Neural progenitor cell (in vitro differentiated cells): Measurements from ENCODE around the gene PHF14. TPM values are rescaled to one million over a fixed set of nuclear protein-coding genes. Genes with fewer than 3 reads are reported as not detected.

Source experiments
- DNase-seq: peaks from one replicate; pipeline ENCODE4 v3.0.0-alpha.2; 2016; ENCODE audit warnings: low spot score
- H2AFZ ChIP-seq: fragments of 200-600 bp; sonication (generic); replicated peaks from 2 replicates; pipeline ENCODE4 v1.6.1; 2016; ENCODE audit warnings: antibody characterized with exemption
- H3F3A ChIP-seq: fragments of 200-600 bp; sonication (generic); 2 replicates; pipeline ENCODE4 v1.6.1; 2016; ENCODE audit warnings: antibody characterized with exemption, low read depth
- H3K27ac ChIP-seq: fragments of 200-600 bp; sonication (generic); 2 replicates; pipeline ENCODE4 v1.5.1; 2016; ENCODE audit warnings: mild to moderate bottlenecking
- H3K27me3 ChIP-seq: fragments of 200-600 bp; sonication (generic); 2 replicates; pipeline ENCODE4 v1.6.1; 2016; ENCODE audit warnings: mild to moderate bottlenecking, moderate library complexity
- H3K36me3 ChIP-seq: fragments of 200-600 bp; sonication (generic); 2 replicates; pipeline ENCODE4 v1.5.1; 2016
- H3K4me1 ChIP-seq: fragments of 200-600 bp; sonication (generic); 2 replicates; pipeline ENCODE4 v1.6.1; 2016; ENCODE audit warnings: mixed run types
- H3K4me2 ChIP-seq: fragments of 200-600 bp; sonication (generic); 2 replicates; pipeline ENCODE4 v1.6.1; 2016
- H3K4me3 ChIP-seq: fragments of 200-600 bp; sonication (generic); 2 replicates; pipeline ENCODE4 v1.5.1; 2016
- H3K79me2 ChIP-seq: fragments of 200-600 bp; sonication (generic); 2 replicates; pipeline ENCODE4 v1.6.1; 2016; ENCODE audit warnings: low read depth
- H3K9ac ChIP-seq: fragments of 200-600 bp; sonication (generic); 2 replicates; pipeline ENCODE4 v1.6.1; 2016
- H3K9me3 ChIP-seq: fragments of 200-600 bp; sonication (generic); 2 replicates; pipeline ENCODE4 v1.5.1; 2016; ENCODE audit warnings: low read depth
- H4K20me1 ChIP-seq: fragments of 200-600 bp; sonication (generic); 2 replicates; pipeline ENCODE4 v1.6.1; 2016; ENCODE audit warnings: low read depth
- H3K27ac Mint-ChIP-seq: 3 replicates; pipeline ENCODE4 v1.8.0; 2021; ENCODE audit warnings: mixed read lengths
- H3K27me3 Mint-ChIP-seq: 2 replicates; pipeline ENCODE4 v1.8.0; 2022; ENCODE audit warnings: low read depth, mild to moderate bottlenecking, inconsistent platforms, moderate library complexity, mixed read lengths; ENCODE audit not compliant: insufficient read depth
- H3K36me3 Mint-ChIP-seq: 3 replicates; pipeline ENCODE4 v1.8.0; 2021; ENCODE audit warnings: mixed read lengths
- H3K4me1 Mint-ChIP-seq: 3 replicates; pipeline ENCODE4 v1.8.0; 2021; ENCODE audit warnings: mixed read lengths
- H3K4me3 Mint-ChIP-seq: 3 replicates; pipeline ENCODE4 v1.8.0; 2021; ENCODE audit warnings: mild to moderate bottlenecking, moderate library complexity, mixed read lengths
- H3K9me3 Mint-ChIP-seq: 3 replicates; pipeline ENCODE4 v1.8.0; 2020; ENCODE audit warnings: mixed read lengths
- CTCF ChIP-seq: fragments of 200-600 bp; sonication (generic); IDR thresholded peaks from 2 replicates; pipeline ENCODE4 v1.5.1; 2017; ENCODE audit warnings: antibody characterized with exemption, mild to moderate bottlenecking
- EZH2 ChIP-seq: fragments of 200-600 bp; sonication (generic); IDR thresholded peaks from 2 replicates; pipeline ENCODE4 v1.6.1; 2017; ENCODE audit warnings: antibody characterized with exemption, mild to moderate bottlenecking, moderate library complexity
- EZH2phosphoT487 ChIP-seq: fragments of 200-600 bp; sonication (generic); IDR thresholded peaks from 2 replicates; pipeline ENCODE4 v1.6.1; 2017; ENCODE audit warnings: antibody characterized with exemption
- total RNA-seq: library from RNA; depleted of rRNA; stranded (reverse); fragments of >200 nt; gene quantifications from 2 replicates; pipeline ENCODE4 v1.2.3, GENCODE V29; 2015; ENCODE audit warnings: low replicate concordance

Gene PHF14
- total RNA-seq, 1 donor from 2014 or later = 80.4 TPM

DNA sequence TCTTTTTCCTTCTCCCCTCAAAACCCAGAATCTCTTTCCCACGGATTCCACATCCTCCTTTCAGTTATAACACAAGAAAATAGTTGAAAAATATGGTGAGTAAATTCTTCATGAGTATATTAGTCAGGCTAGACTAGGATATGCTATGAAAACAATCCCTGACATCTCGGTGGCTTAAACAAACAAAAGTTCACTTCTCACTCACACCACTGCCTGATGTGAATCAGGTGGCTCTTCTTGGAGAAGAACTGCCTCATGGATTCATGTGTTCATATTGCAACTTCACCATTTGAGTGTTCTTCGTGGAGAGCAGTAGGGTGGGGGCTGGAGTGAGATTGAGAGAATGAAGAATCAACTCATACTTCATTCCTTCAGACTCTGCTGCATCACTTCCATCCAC, 204.1 kb downstream of the PHF14 start:
- H3K27ac Mint-ChIP-seq = no peak overlapping the region
- H4K20me1 ChIP-seq = no peaks in the 10 kb centered on the region
- no peak for TF ChIP-seq EZH2
- TF ChIP-seq CTCF = no peak
- no peak for TF ChIP-seq EZH2phosphoT487
- H3K4me3 Mint-ChIP-seq = no peak overlapping the region
- no peaks in the 10 kb centered on the region for H3K36me3 ChIP-seq
- H3K27ac ChIP-seq = no peak overlapping the region
- no peaks in the 10 kb centered on the region for H3K4me1 Mint-ChIP-seq
- H3K9me3 ChIP-seq = no peaks in the 10 kb centered on the region
- peaks cover 2% of the 10 kb centered on the region for H3K27me3 Mint-ChIP-seq
- no peaks in the 10 kb centered on the region for H3K79me2 ChIP-seq
- no peaks in the 10 kb centered on the region for H3K27me3 ChIP-seq
- no peaks in the 10 kb centered on the region for H3K9me3 Mint-ChIP-seq
- H3K9ac ChIP-seq = no peak overlapping the region
- H3K4me1 ChIP-seq = no peaks in the 10 kb centered on the region
- H3K36me3 Mint-ChIP-seq = no peaks in the 10 kb centered on the region
- H3K4me2 ChIP-seq = no peak overlapping the region
- no peak overlapping the region for H3K4me3 ChIP-seq
- H2AFZ ChIP-seq = no peak overlapping the region
- no peak for DNase-seq
- H3F3A ChIP-seq = peaks cover 18% of the 10 kb centered on the region

- H3K79me2 ChIP-seq = no peaks in the 10 kb centered on the region
- no peak overlapping the region for H3K4me3 Mint-ChIP-seq
- peaks cover 2% of the 10 kb centered on the region for H3K27me3 Mint-ChIP-seq
- H2AFZ ChIP-seq = no peak overlapping the region
- peaks cover 23% of the 10 kb centered on the region for H3F3A ChIP-seq
- H3K9me3 Mint-ChIP-seq = peaks cover 5% of the 10 kb centered on the region
- no peak overlapping the region for H3K4me2 ChIP-seq
- H3K4me1 ChIP-seq = no peaks in the 10 kb centered on the region
- H3K36me3 Mint-ChIP-seq = no peaks in the 10 kb centered on the region
- no peaks in the 10 kb centered on the region for H3K36me3 ChIP-seq
- no peaks in the 10 kb centered on the region for H4K20me1 ChIP-seq
- H3K27ac Mint-ChIP-seq = no peak overlapping the region
- no peaks in the 10 kb centered on the region for H3K4me1 Mint-ChIP-seq
- no peaks in the 10 kb centered on the region for H3K27me3 ChIP-seq
- DNase-seq = no peak
- TF ChIP-seq EZH2phosphoT487 (no peak), EZH2 (no peak), CTCF (no peak)
- no peak overlapping the region for H3K9ac ChIP-seq
- no peak overlapping the region for H3K27ac ChIP-seq
- H3K4me3 ChIP-seq = no peak overlapping the region
- peaks cover 4% of the 10 kb centered on the region for H3K9me3 ChIP-seq
These were observed 207.9 kb downstream of the PHF14 start for GRCh38 chr7:11181590-11181989.

GRCh38 chr7:11182736-11183135, 209.1 kb downstream of the PHF14 start:
- H3K79me2 ChIP-seq = no peaks in the 10 kb centered on the region
- Mint-ChIP-seq H3K27me3 (peaks cover 2% of the 10 kb centered on the region), H3K9me3 (peaks cover 5% of the 10 kb centered on the region), H3K4me1 (no peaks in the 10 kb centered on the region), H3K36me3 (no peaks in the 10 kb centered on the region), H3K4me3 (no peak overlapping the region), H3K27ac (no peak overlapping the region)
- no peaks in the 10 kb centered on the region for H3K36me3 ChIP-seq
- no peak overlapping the region for H2AFZ ChIP-seq
- peaks cover 4% of the 10 kb centered on the region for H3K9me3 ChIP-seq
- no peak for DNase-seq
- no peak overlapping the region for H3K9ac ChIP-seq
- no peak overlapping the region for H3K4me3 ChIP-seq
- no peaks in the 10 kb centered on the region for H4K20me1 ChIP-seq
- H3K4me2 ChIP-seq = no peak overlapping the region
- H3F3A ChIP-seq = peaks cover 23% of the 10 kb centered on the region
- TF ChIP-seq EZH2 (no peak), CTCF (no peak), EZH2phosphoT487 (no peak)
- H3K27ac ChIP-seq = no peak overlapping the region
- H3K27me3 ChIP-seq = peaks cover under 1% of the 10 kb centered on the region
- no peaks in the 10 kb centered on the region for H3K4me1 ChIP-seq
